Measurements from ENCODE around the gene MAPRE3. TPM values are rescaled to one million over a fixed set of nuclear protein-coding genes. Genes with fewer than 3 reads are reported as not detected.

MAPRE3 gene
- total RNA-seq, 1 donor from 2014 or later: 16.3 TPM

GRCh38 chr2:26934985-26935384, 35.5 kb upstream of the MAPRE3 start:
- Mint-ChIP-seq H3K27me3 (ENCODE audit: low read depth) (no peaks in the 10 kb centered on the region), H3K27ac (ENCODE audit: unreplicated experiment) (no peak overlapping the region), H3K36me3 (ENCODE audit: low read depth) (peaks cover 8% of the 10 kb centered on the region), H3K4me1 (peaks cover 5% of the 10 kb centered on the region), H3K4me3 (no peak overlapping the region), H3K9me3 (no peaks in the 10 kb centered on the region)
- DNase-seq (ENCODE audit: low read depth, low spot score): no peak
- TF ChIP-seq CTCF (conservative IDR thresholded peaks at IDR 0.05): no peak

- Mint-ChIP-seq H3K4me1 (peaks cover 5% of the 10 kb centered on the region), H3K27ac (ENCODE audit: unreplicated experiment) (no peak overlapping the region), H3K27me3 (ENCODE audit: low read depth) (no peaks in the 10 kb centered on the region), H3K4me3 (no peak overlapping the region), H3K36me3 (ENCODE audit: low read depth) (peaks cover 12% of the 10 kb centered on the region), H3K9me3 (no peaks in the 10 kb centered on the region)
- no peak for TF ChIP-seq CTCF (conservative IDR thresholded peaks at IDR 0.05)
- DNase-seq (ENCODE audit: low read depth, low spot score): no peak
These were observed 33.6 kb upstream of the MAPRE3 start for GRCh38 chr2:26936855-26937254.

- H3K4me1 Mint-ChIP-seq: peaks cover 12% of the 10 kb centered on the region
- peaks cover 18% of the 10 kb centered on the region for H3K36me3 Mint-ChIP-seq (ENCODE audit: low read depth)
- no peaks in the 10 kb centered on the region for H3K27me3 Mint-ChIP-seq (ENCODE audit: low read depth)
- no peak for TF ChIP-seq CTCF (conservative IDR thresholded peaks at IDR 0.05)
- no peaks in the 10 kb centered on the region for H3K9me3 Mint-ChIP-seq
- no peak overlapping the region for H3K4me3 Mint-ChIP-seq
- peak overlapping the region; percentile 89 for H3K27ac Mint-ChIP-seq (ENCODE audit: unreplicated experiment)
- no peak for DNase-seq (ENCODE audit: low read depth, low spot score)
These were observed 31.9 kb upstream of the MAPRE3 start for GRCh38 chr2:26938399-26939118.

GRCh38 chr2:26940001-26940400, 30.4 kb upstream of the MAPRE3 start:
- DNase-seq (ENCODE audit: low read depth, low spot score): no peak
- H3K4me3 Mint-ChIP-seq: no peak overlapping the region
- H3K27me3 Mint-ChIP-seq (ENCODE audit: low read depth): no peaks in the 10 kb centered on the region
- peaks cover 17% of the 10 kb centered on the region for H3K36me3 Mint-ChIP-seq (ENCODE audit: low read depth)
- no peak for TF ChIP-seq CTCF (conservative IDR thresholded peaks at IDR 0.05)
- peaks cover 12% of the 10 kb centered on the region for H3K4me1 Mint-ChIP-seq
- no peaks in the 10 kb centered on the region for H3K9me3 Mint-ChIP-seq
- H3K27ac Mint-ChIP-seq (ENCODE audit: unreplicated experiment): peak overlapping the region; percentile 91

GRCh38 chr2:26941486-26941885, 29.0 kb upstream of the MAPRE3 start:
- no peak for TF ChIP-seq CTCF (conservative IDR thresholded peaks at IDR 0.05)
- H3K9me3 Mint-ChIP-seq: no peaks in the 10 kb centered on the region
- H3K4me1 Mint-ChIP-seq: peaks cover 12% of the 10 kb centered on the region
- no peak for DNase-seq (ENCODE audit: low read depth, low spot score)
- H3K27me3 Mint-ChIP-seq (ENCODE audit: low read depth): no peaks in the 10 kb centered on the region
- peaks cover 20% of the 10 kb centered on the region for H3K36me3 Mint-ChIP-seq (ENCODE audit: low read depth)
- H3K4me3 Mint-ChIP-seq: no peak overlapping the region
- no peak overlapping the region for H3K27ac Mint-ChIP-seq (ENCODE audit: unreplicated experiment)
